ENCODE results near the gene JAM3. TPM values are rescaled to one million over a fixed set of nuclear protein-coding genes. Genes with fewer than 3 reads are reported as not detected.

The JAM3 gene
- total RNA-seq, 1 experiment from 2014 or later: 32.9 TPM

DNA sequence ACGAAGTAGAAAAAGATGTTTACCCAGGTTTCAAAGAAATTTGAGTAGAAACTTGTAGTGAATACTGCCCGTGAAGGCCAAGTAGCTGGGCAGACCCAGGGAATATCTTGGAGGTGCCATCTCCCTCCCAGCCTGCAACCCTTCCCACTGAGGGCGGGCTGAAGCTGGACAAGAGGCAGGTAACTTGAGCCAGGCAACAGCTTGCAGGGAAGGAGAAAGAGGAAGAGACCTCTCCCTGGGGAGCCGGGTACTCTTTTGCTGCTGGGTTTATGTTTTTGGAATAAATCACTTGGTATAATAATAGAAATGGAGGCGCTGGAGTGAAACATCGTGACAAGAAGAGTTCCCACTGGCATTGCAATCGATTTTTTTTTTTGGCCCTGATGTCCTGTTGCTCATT, 49.4 kb upstream of the JAM3 start (continued):
- TF ChIP-seq, protein P1, sequence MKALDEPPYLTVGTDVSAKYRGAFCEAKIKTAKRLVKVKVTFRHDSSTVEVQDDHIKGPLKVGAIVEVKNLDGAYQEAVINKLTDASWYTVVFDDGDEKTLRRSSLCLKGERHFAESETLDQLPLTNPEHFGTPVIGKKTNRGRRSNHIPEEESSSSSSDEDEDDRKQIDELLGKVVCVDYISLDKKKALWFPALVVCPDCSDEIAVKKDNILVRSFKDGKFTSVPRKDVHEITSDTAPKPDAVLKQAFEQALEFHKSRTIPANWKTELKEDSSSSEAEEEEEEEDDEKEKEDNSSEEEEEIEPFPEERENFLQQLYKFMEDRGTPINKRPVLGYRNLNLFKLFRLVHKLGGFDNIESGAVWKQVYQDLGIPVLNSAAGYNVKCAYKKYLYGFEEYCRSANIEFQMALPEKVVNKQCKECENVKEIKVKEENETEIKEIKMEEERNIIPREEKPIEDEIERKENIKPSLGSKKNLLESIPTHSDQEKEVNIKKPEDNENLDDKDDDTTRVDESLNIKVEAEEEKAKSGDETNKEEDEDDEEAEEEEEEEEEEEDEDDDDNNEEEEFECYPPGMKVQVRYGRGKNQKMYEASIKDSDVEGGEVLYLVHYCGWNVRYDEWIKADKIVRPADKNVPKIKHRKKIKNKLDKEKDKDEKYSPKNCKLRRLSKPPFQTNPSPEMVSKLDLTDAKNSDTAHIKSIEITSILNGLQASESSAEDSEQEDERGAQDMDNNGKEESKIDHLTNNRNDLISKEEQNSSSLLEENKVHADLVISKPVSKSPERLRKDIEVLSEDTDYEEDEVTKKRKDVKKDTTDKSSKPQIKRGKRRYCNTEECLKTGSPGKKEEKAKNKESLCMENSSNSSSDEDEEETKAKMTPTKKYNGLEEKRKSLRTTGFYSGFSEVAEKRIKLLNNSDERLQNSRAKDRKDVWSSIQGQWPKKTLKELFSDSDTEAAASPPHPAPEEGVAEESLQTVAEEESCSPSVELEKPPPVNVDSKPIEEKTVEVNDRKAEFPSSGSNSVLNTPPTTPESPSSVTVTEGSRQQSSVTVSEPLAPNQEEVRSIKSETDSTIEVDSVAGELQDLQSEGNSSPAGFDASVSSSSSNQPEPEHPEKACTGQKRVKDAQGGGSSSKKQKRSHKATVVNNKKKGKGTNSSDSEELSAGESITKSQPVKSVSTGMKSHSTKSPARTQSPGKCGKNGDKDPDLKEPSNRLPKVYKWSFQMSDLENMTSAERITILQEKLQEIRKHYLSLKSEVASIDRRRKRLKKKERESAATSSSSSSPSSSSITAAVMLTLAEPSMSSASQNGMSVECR (CRISPR knock-in tag; IDR thresholded peaks at IDR 0.05; ENCODE audit: borderline replicate concordance): no peak

- DNase-seq (ENCODE audit: low spot score) (no peak), ATAC-seq (no peak)
- CTCF ChIA-PET: interaction anchor here (1.4 to 6.5 kb wide), 4 partner anchors 11 to 78 kb away, joined by 3 to 65 read pairs (median 8); no protein-coding TSS in a partner anchor
- peaks cover 10% of the 10 kb centered on the region for H3K27me3 Mint-ChIP-seq (ENCODE audit: low read depth)
- no peaks in the 10 kb centered on the region for H3K9me3 Mint-ChIP-seq
- H3K36me3 Mint-ChIP-seq: no peaks in the 10 kb centered on the region
- no peak overlapping the region for H3K27ac Mint-ChIP-seq
- no peak overlapping the region for H3K4me3 Mint-ChIP-seq
- peaks cover 17% of the 10 kb centered on the region for H3K4me1 Mint-ChIP-seq
- POLR2A ChIA-PET: no interaction called here
- TF ChIP-seq HMGA2 (CRISPR knock-in tag; IDR thresholded peaks at IDR 0.05) (no peak), SP1 (CRISPR knock-in tag; conservative IDR thresholded peaks at IDR 0.05) (no peak), ZMAT4 (CRISPR knock-in tag; IDR thresholded peaks at IDR 0.05) (no peak), CDX4 (CRISPR knock-in tag; IDR thresholded peaks at IDR 0.05; ENCODE audit: borderline replicate concordance) (no peak), OVOL2 (CRISPR knock-in tag; IDR thresholded peaks at IDR 0.05; ENCODE audit: borderline replicate concordance) (no peak), NFYB (CRISPR knock-in tag; conservative IDR thresholded peaks at IDR 0.05; ENCODE audit: low read depth) (no peak), ATF6 (CRISPR knock-in tag; IDR thresholded peaks at IDR 0.05) (no peak), ZNF671 (CRISPR knock-in tag; IDR thresholded peaks at IDR 0.05) (no peak), E2F5 (CRISPR knock-in tag; IDR thresholded peaks at IDR 0.05) (no peak), GABPB1 (CRISPR knock-in tag; IDR thresholded peaks at IDR 0.05) (no peak), ESRRA (CRISPR knock-in tag; IDR thresholded peaks at IDR 0.05; ENCODE audit: borderline replicate concordance) (no peak)
- TF ChIP-seq, protein P2, sequence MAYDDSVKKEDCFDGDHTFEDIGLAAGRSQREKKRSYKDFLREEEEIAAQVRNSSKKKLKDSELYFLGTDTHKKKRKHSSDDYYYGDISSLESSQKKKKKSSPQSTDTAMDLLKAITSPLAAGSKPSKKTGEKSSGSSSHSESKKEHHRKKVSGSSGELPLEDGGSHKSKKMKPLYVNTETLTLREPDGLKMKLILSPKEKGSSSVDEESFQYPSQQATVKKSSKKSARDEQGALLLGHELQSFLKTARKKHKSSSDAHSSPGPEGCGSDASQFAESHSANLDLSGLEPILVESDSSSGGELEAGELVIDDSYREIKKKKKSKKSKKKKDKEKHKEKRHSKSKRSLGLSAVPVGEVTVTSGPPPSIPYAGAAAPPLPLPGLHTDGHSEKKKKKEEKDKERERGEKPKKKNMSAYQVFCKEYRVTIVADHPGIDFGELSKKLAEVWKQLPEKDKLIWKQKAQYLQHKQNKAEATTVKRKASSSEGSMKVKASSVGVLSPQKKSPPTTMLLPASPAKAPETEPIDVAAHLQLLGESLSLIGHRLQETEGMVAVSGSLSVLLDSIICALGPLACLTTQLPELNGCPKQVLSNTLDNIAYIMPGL (CRISPR knock-in tag; IDR thresholded peaks at IDR 0.05): no peak
- TF ChIP-seq, protein P3, sequence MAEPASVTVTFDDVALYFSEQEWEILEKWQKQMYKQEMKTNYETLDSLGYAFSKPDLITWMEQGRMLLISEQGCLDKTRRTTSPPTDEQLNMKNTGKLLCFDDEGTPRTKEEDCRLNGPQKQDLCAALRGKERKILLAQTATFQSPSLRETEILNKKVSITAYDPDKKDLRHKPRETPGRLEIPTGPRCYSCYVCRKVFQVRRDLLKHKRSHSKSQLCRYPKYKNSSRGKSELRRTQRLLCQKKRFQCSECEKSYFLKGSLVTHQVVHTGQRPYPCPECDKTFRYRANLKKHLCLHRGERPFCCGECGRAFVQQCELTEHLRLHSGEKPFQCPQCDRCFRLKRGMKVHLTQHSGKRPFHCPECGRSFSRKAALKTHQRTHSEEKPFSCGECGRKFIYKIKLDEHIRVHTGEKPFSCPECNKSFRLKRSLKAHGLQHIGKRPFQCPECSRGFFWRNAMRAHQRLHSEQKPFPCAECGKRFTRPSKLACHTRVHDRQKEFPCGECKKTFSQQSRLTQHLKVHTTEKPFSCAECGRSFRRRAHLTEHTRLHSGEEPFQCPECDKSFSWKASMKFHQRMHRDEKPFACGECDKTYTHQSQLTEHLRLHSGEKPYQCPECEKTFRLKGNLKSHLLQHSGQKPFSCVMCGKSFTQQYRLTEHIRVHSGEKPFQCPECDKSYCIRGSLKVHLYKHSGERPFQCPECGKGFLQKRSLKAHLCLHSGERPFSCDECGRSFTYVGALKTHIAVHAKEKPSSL (CRISPR knock-in tag; conservative IDR thresholded peaks at IDR 0.05): no peak
- TF ChIP-seq, protein P4, sequence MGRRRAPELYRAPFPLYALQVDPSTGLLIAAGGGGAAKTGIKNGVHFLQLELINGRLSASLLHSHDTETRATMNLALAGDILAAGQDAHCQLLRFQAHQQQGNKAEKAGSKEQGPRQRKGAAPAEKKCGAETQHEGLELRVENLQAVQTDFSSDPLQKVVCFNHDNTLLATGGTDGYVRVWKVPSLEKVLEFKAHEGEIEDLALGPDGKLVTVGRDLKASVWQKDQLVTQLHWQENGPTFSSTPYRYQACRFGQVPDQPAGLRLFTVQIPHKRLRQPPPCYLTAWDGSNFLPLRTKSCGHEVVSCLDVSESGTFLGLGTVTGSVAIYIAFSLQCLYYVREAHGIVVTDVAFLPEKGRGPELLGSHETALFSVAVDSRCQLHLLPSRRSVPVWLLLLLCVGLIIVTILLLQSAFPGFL (CRISPR knock-in tag; IDR thresholded peaks at IDR 0.05; ENCODE audit: borderline replicate concordance): no peak
- TF ChIP-seq, protein P5, sequence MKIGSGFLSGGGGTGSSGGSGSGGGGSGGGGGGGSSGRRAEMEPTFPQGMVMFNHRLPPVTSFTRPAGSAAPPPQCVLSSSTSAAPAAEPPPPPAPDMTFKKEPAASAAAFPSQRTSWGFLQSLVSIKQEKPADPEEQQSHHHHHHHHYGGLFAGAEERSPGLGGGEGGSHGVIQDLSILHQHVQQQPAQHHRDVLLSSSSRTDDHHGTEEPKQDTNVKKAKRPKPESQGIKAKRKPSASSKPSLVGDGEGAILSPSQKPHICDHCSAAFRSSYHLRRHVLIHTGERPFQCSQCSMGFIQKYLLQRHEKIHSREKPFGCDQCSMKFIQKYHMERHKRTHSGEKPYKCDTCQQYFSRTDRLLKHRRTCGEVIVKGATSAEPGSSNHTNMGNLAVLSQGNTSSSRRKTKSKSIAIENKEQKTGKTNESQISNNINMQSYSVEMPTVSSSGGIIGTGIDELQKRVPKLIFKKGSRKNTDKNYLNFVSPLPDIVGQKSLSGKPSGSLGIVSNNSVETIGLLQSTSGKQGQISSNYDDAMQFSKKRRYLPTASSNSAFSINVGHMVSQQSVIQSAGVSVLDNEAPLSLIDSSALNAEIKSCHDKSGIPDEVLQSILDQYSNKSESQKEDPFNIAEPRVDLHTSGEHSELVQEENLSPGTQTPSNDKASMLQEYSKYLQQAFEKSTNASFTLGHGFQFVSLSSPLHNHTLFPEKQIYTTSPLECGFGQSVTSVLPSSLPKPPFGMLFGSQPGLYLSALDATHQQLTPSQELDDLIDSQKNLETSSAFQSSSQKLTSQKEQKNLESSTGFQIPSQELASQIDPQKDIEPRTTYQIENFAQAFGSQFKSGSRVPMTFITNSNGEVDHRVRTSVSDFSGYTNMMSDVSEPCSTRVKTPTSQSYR (CRISPR knock-in tag; IDR thresholded peaks at IDR 0.05): no peak
- TF ChIP-seq, protein P6, sequence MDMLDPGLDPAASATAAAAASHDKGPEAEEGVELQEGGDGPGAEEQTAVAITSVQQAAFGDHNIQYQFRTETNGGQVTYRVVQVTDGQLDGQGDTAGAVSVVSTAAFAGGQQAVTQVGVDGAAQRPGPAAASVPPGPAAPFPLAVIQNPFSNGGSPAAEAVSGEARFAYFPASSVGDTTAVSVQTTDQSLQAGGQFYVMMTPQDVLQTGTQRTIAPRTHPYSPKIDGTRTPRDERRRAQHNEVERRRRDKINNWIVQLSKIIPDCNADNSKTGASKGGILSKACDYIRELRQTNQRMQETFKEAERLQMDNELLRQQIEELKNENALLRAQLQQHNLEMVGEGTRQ (CRISPR knock-in tag; IDR thresholded peaks at IDR 0.05): no peak
Measured at GRCh38 chr11:134020598-134020997, 48.3 kb upstream of the JAM3 start.

Measured in WTC11 (cell line).